ENCODE results near the gene RIN2. TPM values are rescaled to one million over a fixed set of nuclear protein-coding genes. Genes with fewer than 3 reads are reported as not detected.

The RIN2 gene
- total RNA-seq, 1 donor from 2014 or later: 0.75 TPM

GRCh38 chr20:19782669-19783068 is 24.6 kb downstream of the RIN2 start:
- Mint-ChIP-seq H3K27me3 (peaks cover 2% of the 10 kb centered on the region), H3K36me3 (ENCODE audit: low read depth) (no peaks in the 10 kb centered on the region), H3K4me1 (peaks cover 23% of the 10 kb centered on the region), H3K4me3 (no peak overlapping the region), H3K27ac (no peak overlapping the region), H3K9me3 (peaks cover 5% of the 10 kb centered on the region)
- ChIA-PET CTCF (interaction anchor here (1.0 to 5.6 kb wide), 3 partner anchors 13 to 211 kb away, joined by 3 to 43 read pairs (median 36); no protein-coding TSS in a partner anchor), POLR2A (no interaction called here)
- ATAC-seq (ENCODE audit: low read depth) (no peak), DNase-seq (no peak)
- TF ChIP-seq CTCF (IDR thresholded peaks at IDR 0.05): no peak
- intact Hi-C loops (cut with micrococcal nuclease): no loop called here

GRCh38 chr20:19783966-19784401 is 25.9 kb downstream of the RIN2 start:
- no peak for TF ChIP-seq CTCF (IDR thresholded peaks at IDR 0.05)
- intact Hi-C loops (cut with micrococcal nuclease): loop anchor here (2.0 kb wide), 1 partner anchor 119 kb away; no protein-coding TSS in a partner anchor
- ChIA-PET CTCF (interaction anchor here (1.0 to 5.6 kb wide), 4 partner anchors 14 to 210 kb away, joined by 3 to 43 read pairs (median 20); no protein-coding TSS in a partner anchor), POLR2A (no interaction called here)
- peaks cover 7% of the 10 kb centered on the region for H3K9me3 Mint-ChIP-seq
- peaks cover 23% of the 10 kb centered on the region for H3K4me1 Mint-ChIP-seq
- ATAC-seq (ENCODE audit: low read depth) (no peak), DNase-seq (no peak)
- no peaks in the 10 kb centered on the region for H3K36me3 Mint-ChIP-seq (ENCODE audit: low read depth)
- H3K27ac Mint-ChIP-seq: no peak overlapping the region
- H3K27me3 Mint-ChIP-seq: no peaks in the 10 kb centered on the region
- H3K4me3 Mint-ChIP-seq: no peak overlapping the region

GRCh38 chr20:19784511-19785172 is 26.6 kb downstream of the RIN2 start:
- no peak overlapping the region for H3K4me3 Mint-ChIP-seq
- ATAC-seq (ENCODE audit: low read depth): peak; percentile 71

GRCh38 chr20:19785173-19785982 is 27.3 kb downstream of the RIN2 start:
- DNase-seq (no peak), ATAC-seq (ENCODE audit: low read depth) (no peak)
- no peaks in the 10 kb centered on the region for H3K27me3 Mint-ChIP-seq
- H3K4me3 Mint-ChIP-seq: no peak overlapping the region
- ChIA-PET CTCF (interaction anchor here (0.7 to 5.6 kb wide), 15 partner anchors 10 to 211 kb away, joined by 3 to 43 read pairs (median 3); no protein-coding TSS in a partner anchor), POLR2A (no interaction called here)
- no peaks in the 10 kb centered on the region for H3K36me3 Mint-ChIP-seq (ENCODE audit: low read depth)
- no peak overlapping the region for H3K27ac Mint-ChIP-seq
- intact Hi-C loops (cut with micrococcal nuclease): loop anchor here (1.0 to 2.0 kb wide), 4 partner anchors 43 to 210 kb away; no protein-coding TSS in a partner anchor
- peaks cover 8% of the 10 kb centered on the region for H3K9me3 Mint-ChIP-seq
- no peak for TF ChIP-seq CTCF (IDR thresholded peaks at IDR 0.05)
- H3K4me1 Mint-ChIP-seq: peaks cover 16% of the 10 kb centered on the region

More at GRCh38 chr20:19784511-19785172, 26.6 kb downstream of the RIN2 start:
- TF ChIP-seq CTCF (IDR thresholded peaks at IDR 0.05): no peak
- POLR2A ChIA-PET: no interaction called here
- Mint-ChIP-seq H3K9me3 (peaks cover 8% of the 10 kb centered on the region), H3K27me3 (no peaks in the 10 kb centered on the region), H3K4me1 (peaks cover 22% of the 10 kb centered on the region), H3K36me3 (ENCODE audit: low read depth) (no peaks in the 10 kb centered on the region), H3K27ac (no peak overlapping the region)
- no peak for DNase-seq
- CTCF ChIA-PET: interaction anchor here (0.7 to 5.6 kb wide), 14 partner anchors 12 to 212 kb away, joined by 3 to 43 read pairs (median 3); no protein-coding TSS in a partner anchor
- intact Hi-C loops (cut with micrococcal nuclease): loop anchor here (1.0 to 2.0 kb wide), 4 partner anchors 44 to 211 kb away; no protein-coding TSS in a partner anchor

- no peak for DNase-seq
- no peak overlapping the region for H3K4me3 Mint-ChIP-seq
- peaks cover 4% of the 10 kb centered on the region for H3K9me3 Mint-ChIP-seq
- TF ChIP-seq CTCF (IDR thresholded peaks at IDR 0.05): no peak
- ATAC-seq (ENCODE audit: low read depth): no peak
- peaks cover 11% of the 10 kb centered on the region for H3K4me1 Mint-ChIP-seq
- H3K36me3 Mint-ChIP-seq (ENCODE audit: low read depth): no peaks in the 10 kb centered on the region
- CTCF ChIA-PET: interaction anchor here (1.1 to 5.6 kb wide), 11 partner anchors 10 to 210 kb away, joined by 3 to 43 read pairs (median 3); no protein-coding TSS in a partner anchor
- intact Hi-C loops (cut with micrococcal nuclease): loop anchor here (1.0 to 2.0 kb wide), 4 partner anchors 42 to 209 kb away; no protein-coding TSS in a partner anchor
- H3K27me3 Mint-ChIP-seq: no peaks in the 10 kb centered on the region
- H3K27ac Mint-ChIP-seq: no peak overlapping the region
- POLR2A ChIA-PET: no interaction called here
Measured at GRCh38 chr20:19785983-19786285, 27.9 kb downstream of the RIN2 start.

Measured in activated B cell treated with CpG ODN at 0.5 μM for 24 hours (primary cell).